Spleen (tissue), 7 donors: ENCODE results near the gene NEURL4.

Source experiments
- POLR2A ChIP-seq, 3 donors: fragments of 450-650 bp; IDR thresholded peaks; one replicate each; pipeline ENCODE4 v1.5.1; 2017; ENCODE audit warnings: antibody characterized with exemption in 3 of 3, mild to moderate bottlenecking in 1 of 3
- POLR2AphosphoS5 ChIP-seq, 3 donors: sonication (generic); formaldehyde crosslinking; IDR thresholded peaks; one replicate each; pipeline ENCODE4 v1.5.1; 2017; ENCODE audit warnings: antibody characterized with exemption in 3 of 3
- TF ChIP-seq, protein P1 (sequence below), 11 experiments: fragments of 200-600 bp in 7 of 11; fragments of 450-650 bp in 4 of 11; sonication (generic) in 4 of 11; IDR thresholded peaks in 8 of 11; conservative IDR thresholded peaks in 3 of 11; 1 replicate in 7 of 11; 2 replicates in 4 of 11; pipeline versions ENCODE4 v1.4.0 to v1.8.0; 2016 to 2021; ENCODE audit warnings: antibody characterized with exemption in 11 of 11, inconsistent platforms in 4 of 11, mild to moderate bottlenecking in 1 of 11
- donor health status: DM: no; HTN: no; CAD: no; lungs with moderate emphysema.
- donor health status: DM: no; HTN: no; CAD: no.
- donor health status: DM: no; HTN: no; CAD: no.

DNA sequence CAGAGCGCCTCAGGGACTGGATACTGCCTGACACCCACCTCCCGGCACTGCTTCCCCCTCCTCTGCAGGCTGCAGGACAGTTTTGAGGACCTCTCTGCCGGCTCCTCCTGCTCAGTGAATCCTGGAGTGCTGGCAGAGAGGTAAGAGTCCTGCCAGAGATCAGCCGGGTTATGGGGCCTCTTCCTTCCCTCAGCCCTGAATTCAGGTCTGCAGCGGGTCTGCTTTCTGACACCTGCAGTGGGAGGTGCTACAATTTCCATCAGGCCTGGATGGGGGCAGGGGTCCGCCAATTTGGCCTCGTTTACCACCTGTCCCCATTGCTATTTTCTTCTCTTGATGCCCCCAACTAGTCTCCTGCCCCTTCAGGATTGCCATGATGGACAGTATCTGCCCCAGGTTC lies 3.0 kb upstream of the NEURL4 start:
- TF ChIP-seq, protein P1, sequence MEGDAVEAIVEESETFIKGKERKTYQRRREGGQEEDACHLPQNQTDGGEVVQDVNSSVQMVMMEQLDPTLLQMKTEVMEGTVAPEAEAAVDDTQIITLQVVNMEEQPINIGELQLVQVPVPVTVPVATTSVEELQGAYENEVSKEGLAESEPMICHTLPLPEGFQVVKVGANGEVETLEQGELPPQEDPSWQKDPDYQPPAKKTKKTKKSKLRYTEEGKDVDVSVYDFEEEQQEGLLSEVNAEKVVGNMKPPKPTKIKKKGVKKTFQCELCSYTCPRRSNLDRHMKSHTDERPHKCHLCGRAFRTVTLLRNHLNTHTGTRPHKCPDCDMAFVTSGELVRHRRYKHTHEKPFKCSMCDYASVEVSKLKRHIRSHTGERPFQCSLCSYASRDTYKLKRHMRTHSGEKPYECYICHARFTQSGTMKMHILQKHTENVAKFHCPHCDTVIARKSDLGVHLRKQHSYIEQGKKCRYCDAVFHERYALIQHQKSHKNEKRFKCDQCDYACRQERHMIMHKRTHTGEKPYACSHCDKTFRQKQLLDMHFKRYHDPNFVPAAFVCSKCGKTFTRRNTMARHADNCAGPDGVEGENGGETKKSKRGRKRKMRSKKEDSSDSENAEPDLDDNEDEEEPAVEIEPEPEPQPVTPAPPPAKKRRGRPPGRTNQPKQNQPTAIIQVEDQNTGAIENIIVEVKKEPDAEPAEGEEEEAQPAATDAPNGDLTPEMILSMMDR (IDR thresholded peaks at IDR 0.05 in 8 of 11, conservative IDR thresholded peaks at IDR 0.05 in 3 of 11) = no peak
- TF ChIP-seq POLR2AphosphoS5 (IDR thresholded peaks at IDR 0.05) (no peak), POLR2A (IDR thresholded peaks at IDR 0.05) (no peak)
